GM19238 (cell line): ENCODE results near the gene CHDH.

Experiments
- DNase-seq: peaks from one replicate; pipeline ENCODE4 v3.0.0; 2011; ENCODE audit warnings: low spot score; ENCODE audit not compliant: insufficient read length

Gene CHDH

DNA sequence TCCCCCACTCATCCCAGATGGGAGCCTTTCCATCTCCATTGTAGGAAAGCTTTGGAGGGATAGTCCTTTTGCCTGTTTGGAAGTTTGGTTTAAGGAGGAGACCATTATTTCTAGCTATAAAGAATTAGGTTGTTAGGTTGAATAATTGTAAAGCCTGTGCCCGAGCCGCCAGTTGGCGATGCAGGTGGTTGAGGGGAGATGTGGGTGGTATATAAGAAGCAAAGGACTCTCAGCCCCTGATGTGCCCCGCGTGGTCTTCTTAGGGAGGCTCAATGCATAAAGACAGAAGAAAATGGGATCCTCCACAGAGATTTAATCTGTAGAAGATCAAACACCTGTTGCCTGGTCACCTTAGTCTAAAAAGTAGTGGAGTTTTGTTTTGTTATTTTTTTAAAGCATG, 55.7 kb downstream of the CHDH start:
- no peak for DNase-seq

DNA sequence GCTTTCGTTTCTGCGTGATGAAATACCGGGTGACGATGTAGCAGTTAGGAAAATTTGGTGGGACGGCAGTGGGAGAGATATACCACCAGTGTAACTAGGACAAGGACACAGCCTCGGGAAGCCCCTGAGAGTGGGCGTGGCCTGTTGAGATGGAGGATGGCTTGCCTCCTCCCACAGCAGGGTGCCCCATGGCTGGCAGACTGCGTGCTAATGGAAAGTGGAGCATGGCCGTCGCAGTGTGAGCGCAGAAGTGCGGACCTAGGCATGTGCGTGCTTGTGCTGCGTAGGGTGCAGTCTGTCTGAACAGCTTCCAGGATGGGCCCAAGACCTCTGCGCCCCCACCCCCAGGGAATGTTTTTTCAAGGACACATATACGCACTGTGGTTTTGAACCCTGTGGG, 56.8 kb downstream of the CHDH start:
- DNase-seq = no peak

- no peak for DNase-seq
Measured at GRCh38 chr3:53788038-53788437, 58.2 kb downstream of the CHDH start.

GRCh38 chr3:53787016-53787415, 59.2 kb downstream of the CHDH start:
- DNase-seq = no peak

GRCh38 chr3:53780806-53781205, 65.4 kb downstream of the CHDH start:
- no peak for DNase-seq

GRCh38 chr3:53780171-53780570, 66.0 kb downstream of the CHDH start:
- DNase-seq = no peak

GRCh38 chr3:53778153-53778552, 68.1 kb downstream of the CHDH start:
- no peak for DNase-seq

GRCh38 chr3:53777468-53777867, 68.8 kb downstream of the CHDH start:
- DNase-seq = no peak

DNA sequence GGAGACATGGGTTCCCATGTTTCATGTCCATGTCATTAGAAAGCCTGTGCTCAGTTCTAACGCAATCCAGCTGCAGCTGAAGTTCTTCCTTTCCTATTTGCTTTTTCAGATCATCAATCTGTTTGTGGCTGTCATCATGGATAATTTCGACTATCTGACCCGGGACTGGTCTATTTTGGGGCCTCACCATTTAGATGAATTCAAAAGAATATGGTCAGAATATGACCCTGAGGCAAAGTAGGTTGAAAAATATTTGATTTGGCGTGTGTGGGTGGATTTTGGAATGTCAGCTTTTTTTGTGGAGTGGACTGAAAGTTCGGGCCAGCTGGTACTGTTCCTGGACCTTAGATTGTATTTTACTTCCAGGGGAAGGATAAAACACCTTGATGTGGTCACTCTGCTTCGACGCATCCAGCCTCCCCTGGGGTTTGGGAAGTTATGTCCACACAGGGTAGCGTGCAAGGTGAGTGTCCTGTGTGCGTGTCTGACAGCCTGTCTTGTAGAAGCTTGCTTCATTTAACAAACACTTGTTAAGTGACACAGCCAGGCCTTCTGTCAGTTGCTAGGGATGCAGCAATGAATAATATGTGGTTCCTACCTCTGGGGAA, 69.6 kb downstream of the CHDH start:
- no peak for DNase-seq

DNA sequence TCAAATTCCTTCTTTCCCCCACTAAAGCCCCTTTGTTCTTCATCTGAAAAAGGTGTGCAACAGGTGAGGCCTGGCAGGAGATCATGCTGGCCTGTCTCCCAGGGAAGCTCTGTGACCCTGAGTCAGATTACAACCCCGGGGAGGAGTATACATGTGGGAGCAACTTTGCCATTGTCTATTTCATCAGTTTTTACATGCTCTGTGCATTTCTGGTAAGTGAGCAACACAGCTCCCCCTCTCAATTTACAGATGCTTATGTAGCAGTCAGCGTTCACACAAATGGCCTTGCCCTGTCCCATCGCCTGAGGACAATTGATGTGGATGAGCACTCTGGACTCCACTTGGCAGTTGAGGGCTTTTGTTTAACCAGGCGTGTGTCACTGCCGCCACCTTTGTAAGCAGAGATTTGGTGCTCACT, 70.4 kb downstream of the CHDH start:
- no peak for DNase-seq

GRCh38 chr3:53775018-53775417, 71.2 kb downstream of the CHDH start:
- DNase-seq = no peak

GRCh38 chr3:53774414-53774813, 71.8 kb downstream of the CHDH start:
- no peak for DNase-seq

- DNase-seq = peak; percentile 63
Measured at GRCh38 chr3:53773611-53774368, 72.4 kb downstream of the CHDH start.

GRCh38 chr3:53773021-53773436, 73.2 kb downstream of the CHDH start:
- DNase-seq = no peak

- no peak for DNase-seq
Measured at GRCh38 chr3:53772562-53772961, 73.7 kb downstream of the CHDH start.

DNA sequence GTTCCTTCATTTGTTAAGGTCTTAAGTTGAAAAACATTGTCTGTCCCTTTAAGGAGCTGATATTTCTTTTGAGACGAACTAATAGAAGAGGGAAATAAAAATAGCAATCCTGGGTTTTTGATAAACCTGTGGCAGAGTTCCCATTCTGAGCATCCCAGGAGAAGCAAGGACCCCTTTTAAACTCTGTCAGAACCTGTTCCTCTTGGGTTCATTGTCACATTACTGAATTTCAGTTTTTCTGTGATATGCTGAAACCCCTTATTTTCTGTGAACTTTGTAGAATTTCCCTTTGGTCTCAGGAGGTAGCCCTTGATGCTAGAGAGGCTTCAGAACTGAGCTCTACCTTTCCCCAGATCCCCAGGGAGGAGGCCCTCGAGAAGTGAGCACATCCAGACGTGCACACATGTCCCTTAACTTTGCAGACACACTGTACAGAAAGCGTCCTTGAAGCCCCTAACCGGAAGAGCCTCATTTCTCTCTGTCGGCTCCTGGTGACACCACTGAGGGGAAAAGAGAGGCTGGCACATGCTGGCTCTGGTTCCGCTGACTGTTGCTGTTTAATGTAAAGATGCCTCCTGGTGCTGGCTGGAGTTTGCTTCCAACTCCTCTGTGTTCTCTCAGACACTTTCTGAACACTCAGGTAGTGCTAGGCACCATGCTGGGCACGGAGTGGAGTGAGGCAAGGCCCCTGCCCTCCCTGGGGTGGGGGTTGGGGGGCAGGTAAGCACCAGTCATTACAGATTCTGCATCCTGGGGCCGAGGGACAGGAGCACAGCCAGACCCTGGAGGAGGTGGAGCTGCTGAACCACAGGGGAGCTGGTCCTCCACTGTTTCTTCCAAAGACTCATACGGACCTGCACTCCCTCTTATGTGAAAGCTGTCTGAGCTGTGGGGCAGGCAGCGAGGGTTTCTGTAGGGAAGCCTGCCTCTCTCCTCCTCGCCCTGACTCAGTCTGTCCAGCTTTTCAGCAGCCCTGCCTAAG, 77.5 kb downstream of the CHDH start:
- DNase-seq = no peak

GRCh38 chr3:53766706-53767105, 79.5 kb downstream of the CHDH start:
- no peak for DNase-seq

DNA sequence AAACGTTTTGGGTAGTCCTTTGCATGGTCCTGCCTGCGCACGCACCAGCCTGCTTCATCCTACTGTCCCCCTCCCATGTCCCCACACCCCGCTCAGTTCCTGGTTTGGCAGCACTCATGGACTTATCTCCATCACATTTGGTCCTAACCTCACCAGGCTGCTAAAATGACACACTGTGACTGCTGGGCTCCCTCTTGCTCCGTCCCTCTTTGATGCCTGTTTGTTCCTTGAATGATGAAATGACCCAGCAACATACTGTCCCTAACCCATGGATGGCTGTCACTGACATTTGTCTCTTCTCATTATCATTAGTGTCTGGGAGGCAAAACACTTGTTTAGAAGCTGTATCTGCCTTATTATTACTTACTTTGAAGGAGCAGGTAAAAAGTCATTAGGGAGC, 80.5 kb downstream of the CHDH start:
- no peak for DNase-seq

- DNase-seq = no peak
Measured at GRCh38 chr3:53764026-53764775, 82.0 kb downstream of the CHDH start.

- DNase-seq = no peak
Measured at GRCh38 chr3:53763353-53763752, 82.9 kb downstream of the CHDH start.
